GM10847 (cell line): ENCODE data around the gene CYP2F1.

ENCODE experiments used
- POLR2A ChIP-seq: IDR thresholded peaks from 2 replicates; pipeline ENCODE4 v1.6.1; 2011; ENCODE audit not compliant: insufficient read length; ENCODE audit errors: extremely low read depth

CYP2F1 gene

GRCh38 chr19:41174297-41174928 lies 60.2 kb downstream of the CYP2F1 start:
- no peak for TF ChIP-seq POLR2A

DNA sequence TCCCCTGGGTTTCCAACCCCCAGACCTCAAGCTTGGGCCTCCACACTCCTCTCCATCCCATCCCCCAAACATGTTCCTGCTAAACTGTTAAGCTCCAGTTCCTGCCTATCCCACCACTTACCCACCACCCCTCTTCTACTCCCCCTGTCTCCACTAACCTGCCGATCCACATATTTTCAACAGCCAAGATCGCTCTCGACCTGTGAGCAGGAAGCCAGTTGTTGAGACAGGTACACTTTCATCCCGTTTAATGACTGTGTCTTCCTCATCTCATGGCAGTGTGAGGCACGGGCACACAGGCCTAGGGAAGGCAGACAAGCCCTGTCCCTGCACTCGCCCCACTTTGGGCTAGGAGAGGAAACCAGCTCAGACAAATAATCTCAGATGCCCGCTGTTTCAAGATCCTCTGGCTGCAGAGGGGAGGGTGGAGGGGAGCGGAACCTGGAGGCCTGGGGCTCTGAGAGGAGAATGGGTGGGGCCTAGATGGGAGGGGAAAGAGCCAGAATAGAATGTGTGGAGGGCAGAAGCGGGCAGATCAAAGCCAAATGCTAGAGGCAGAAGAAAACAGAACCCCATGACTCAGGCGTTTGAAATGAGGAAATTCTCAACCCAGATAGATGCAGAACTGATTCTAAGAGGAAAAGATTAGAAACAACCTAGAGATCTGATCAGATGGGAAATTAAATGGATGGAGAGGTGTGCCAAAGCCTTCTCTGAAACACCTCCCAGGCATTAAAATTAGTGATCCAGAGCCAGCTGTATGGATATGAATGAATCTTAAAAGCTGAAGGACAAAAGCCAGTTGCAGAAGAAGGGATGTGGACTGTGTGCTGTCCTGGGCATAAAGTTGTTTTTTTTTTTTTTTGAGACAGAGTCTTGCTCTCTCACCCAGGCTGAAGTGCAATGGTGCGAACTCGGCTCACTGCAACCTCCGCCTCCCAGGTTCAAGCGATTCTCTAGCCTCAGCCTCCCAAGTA lies 61.9 kb downstream of the CYP2F1 start:
- no peak for TF ChIP-seq POLR2A
